ENCODE measurements around the gene LRRC3B.

The LRRC3B gene

GRCh38 chr3:26757978-26758377 lies 135.4 kb downstream of the LRRC3B start:
- H3K4me2 ChIP-seq = no peak overlapping the region
- no peaks in the 10 kb centered on the region for H3K36me3 ChIP-seq (ENCODE audit: insufficient read depth)
- TF ChIP-seq CTCF (conservative IDR thresholded peaks at IDR 0.05; ENCODE audit: low read depth, low read length) = no peak
- no peak overlapping the region for H2AFZ ChIP-seq (ENCODE audit: low read depth)
- no peaks in the 10 kb centered on the region for H3K4me1 ChIP-seq (ENCODE audit: low read depth, poor library complexity, severe bottlenecking)
- H3K4me3 ChIP-seq (IDR thresholded peaks at IDR 0.05; ENCODE audit: insufficient read depth, low read depth, low read length) = no peak overlapping the region
- H3K27ac ChIP-seq = no peak overlapping the region
- H4K20me1 ChIP-seq (ENCODE audit: insufficient read depth) = no peaks in the 10 kb centered on the region
- H3K27me3 ChIP-seq (ENCODE audit: insufficient read depth, low read depth) = no peaks in the 10 kb centered on the region
- no peak overlapping the region for H3K9ac ChIP-seq
- H3K79me2 ChIP-seq (ENCODE audit: insufficient read depth, low read depth) = no peaks in the 10 kb centered on the region
